ENCODE measurements around the gene PCNT. TPM values are rescaled to one million over a fixed set of nuclear protein-coding genes. Genes with fewer than 3 reads are reported as not detected.
"Not testable (repeated sequence)": the region's sequence is repeated elsewhere in the genome, so short reads cannot be mapped to it uniquely, and the experiment has no call there.

The PCNT gene
- total RNA-seq, 3 donors from 2014 or later, result 29.4 to 33.1 (median 31.0) TPM

- no peak for ATAC-seq
- Mint-ChIP-seq H3K36me3 (ENCODE audit: insufficient read depth) (peaks cover 15% of the 10 kb centered on the region), H3K4me1 (ENCODE audit: low read depth) (peaks cover 13% of the 10 kb centered on the region), H3K4me3 (no peak overlapping the region), H3K27me3 (ENCODE audit: low read depth) (no peaks in the 10 kb centered on the region), H3K9me3 (no peaks in the 10 kb centered on the region)
- DNase-seq, result no peak
Observed at GRCh38 chr21:46428987-46429710, 105.2 kb downstream of the PCNT start.

GRCh38 chr21:46429754-46430681 is 106.1 kb downstream of the PCNT start:
- Mint-ChIP-seq H3K4me1 (ENCODE audit: low read depth) (peaks cover 7% of the 10 kb centered on the region), H3K9me3 (no peaks in the 10 kb centered on the region), H3K36me3 (ENCODE audit: insufficient read depth) (peaks cover 18% of the 10 kb centered on the region), H3K4me3 (no peak overlapping the region), H3K27me3 (ENCODE audit: low read depth) (no peaks in the 10 kb centered on the region)
- DNase-seq, result no peak
- no peak for ATAC-seq

GRCh38 chr21:46431448-46431847 is 107.5 kb downstream of the PCNT start:
- ATAC-seq, result no peak
- Mint-ChIP-seq H3K9me3 (no peaks in the 10 kb centered on the region), H3K4me1 (ENCODE audit: low read depth) (no peaks in the 10 kb centered on the region), H3K4me3 (no peak overlapping the region), H3K36me3 (ENCODE audit: insufficient read depth) (peaks cover 18% of the 10 kb centered on the region), H3K27me3 (ENCODE audit: low read depth) (no peaks in the 10 kb centered on the region)
- no peak for DNase-seq

- Mint-ChIP-seq H3K4me1 (ENCODE audit: low read depth) (no peaks in the 10 kb centered on the region), H3K27me3 (ENCODE audit: low read depth) (no peaks in the 10 kb centered on the region), H3K9me3 (no peaks in the 10 kb centered on the region), H3K4me3 (no peak overlapping the region), H3K36me3 (ENCODE audit: insufficient read depth) (peaks cover 20% of the 10 kb centered on the region)
- no peak for DNase-seq
- peak in 1 of 2 donors; percentile 15 for ATAC-seq
Observed at GRCh38 chr21:46431884-46432488, 108.0 kb downstream of the PCNT start.

- H3K4me1 Mint-ChIP-seq (ENCODE audit: low read depth); ATAC-seq; H3K9me3 Mint-ChIP-seq; DNase-seq; H3K4me3 Mint-ChIP-seq; H3K27me3 Mint-ChIP-seq (ENCODE audit: low read depth): not testable (repeated sequence)
- H3K36me3 Mint-ChIP-seq (ENCODE audit: insufficient read depth), result peaks cover 27% of the 10 kb centered on the region
Observed at GRCh38 chr21:46433116-46433515, 109.2 kb downstream of the PCNT start.

GRCh38 chr21:46434322-46434958 is 110.5 kb downstream of the PCNT start:
- Mint-ChIP-seq H3K4me3 (no peak overlapping the region), H3K9me3 (no peaks in the 10 kb centered on the region)
- ATAC-seq, result no peak

GRCh38 chr21:46435786-46436227 is 111.9 kb downstream of the PCNT start:
- Mint-ChIP-seq H3K4me3 (no peak overlapping the region), H3K27me3 (ENCODE audit: low read depth) (no peaks in the 10 kb centered on the region), H3K9me3 (no peaks in the 10 kb centered on the region), H3K4me1 (ENCODE audit: low read depth) (no peaks in the 10 kb centered on the region), H3K36me3 (ENCODE audit: insufficient read depth) (peaks cover 31% of the 10 kb centered on the region)
- ATAC-seq, result no peak
- no peak for DNase-seq

More at GRCh38 chr21:46434322-46434958, 110.5 kb downstream of the PCNT start:
- peaks cover 28% of the 10 kb centered on the region for H3K36me3 Mint-ChIP-seq (ENCODE audit: insufficient read depth)
- DNase-seq, result no peak
- no peaks in the 10 kb centered on the region for H3K4me1 Mint-ChIP-seq (ENCODE audit: low read depth)
- no peaks in the 10 kb centered on the region for H3K27me3 Mint-ChIP-seq (ENCODE audit: low read depth)

- H3K27me3 Mint-ChIP-seq (ENCODE audit: low read depth), result no peaks in the 10 kb centered on the region
- ATAC-seq (no peak), DNase-seq (no peak)
- H3K36me3 Mint-ChIP-seq (ENCODE audit: insufficient read depth), result peaks cover 29% of the 10 kb centered on the region
- no peak overlapping the region for H3K4me3 Mint-ChIP-seq
- H3K4me1 Mint-ChIP-seq (ENCODE audit: low read depth), result no peaks in the 10 kb centered on the region
- H3K9me3 Mint-ChIP-seq, result no peaks in the 10 kb centered on the region
Observed at GRCh38 chr21:46436621-46437020, 112.7 kb downstream of the PCNT start.

- Mint-ChIP-seq H3K27me3 (ENCODE audit: low read depth) (no peaks in the 10 kb centered on the region), H3K9me3 (no peaks in the 10 kb centered on the region), H3K4me3 (no peak overlapping the region), H3K4me1 (ENCODE audit: low read depth) (no peaks in the 10 kb centered on the region), H3K36me3 (ENCODE audit: insufficient read depth) (peaks cover 26% of the 10 kb centered on the region)
- DNase-seq (no peak), ATAC-seq (no peak)
Observed at GRCh38 chr21:46437096-46437498, 113.1 kb downstream of the PCNT start.

GRCh38 chr21:46437511-46437910 is 113.6 kb downstream of the PCNT start:
- Mint-ChIP-seq H3K4me1 (ENCODE audit: low read depth) (no peaks in the 10 kb centered on the region), H3K27me3 (ENCODE audit: low read depth) (no peaks in the 10 kb centered on the region), H3K36me3 (ENCODE audit: insufficient read depth) (peaks cover 28% of the 10 kb centered on the region), H3K9me3 (no peaks in the 10 kb centered on the region), H3K4me3 (no peak overlapping the region)
- ATAC-seq, result peak; percentile 40 to 48
- no peak for DNase-seq

- DNase-seq, result no peak
- Mint-ChIP-seq H3K27me3 (ENCODE audit: low read depth) (no peaks in the 10 kb centered on the region), H3K9me3 (no peaks in the 10 kb centered on the region), H3K4me3 (no peak overlapping the region), H3K36me3 (ENCODE audit: insufficient read depth) (peaks cover 32% of the 10 kb centered on the region), H3K4me1 (ENCODE audit: low read depth) (no peaks in the 10 kb centered on the region)
- no peak for ATAC-seq
Observed at GRCh38 chr21:46438241-46438640, 114.3 kb downstream of the PCNT start.

- Mint-ChIP-seq H3K27me3 (ENCODE audit: low read depth) (no peaks in the 10 kb centered on the region), H3K4me1 (ENCODE audit: low read depth) (no peaks in the 10 kb centered on the region), H3K4me3 (no peak overlapping the region), H3K36me3 (ENCODE audit: insufficient read depth) (peaks cover 31% of the 10 kb centered on the region), H3K9me3 (no peaks in the 10 kb centered on the region)
- no peak for ATAC-seq
- no peak for DNase-seq
Observed at GRCh38 chr21:46439906-46440305, 116.0 kb downstream of the PCNT start.

GRCh38 chr21:46441331-46441730 is 117.4 kb downstream of the PCNT start:
- H3K36me3 Mint-ChIP-seq (ENCODE audit: insufficient read depth), result peaks cover 37% of the 10 kb centered on the region
- DNase-seq, result no peak
- ATAC-seq, result no peak
- no peaks in the 10 kb centered on the region for H3K27me3 Mint-ChIP-seq (ENCODE audit: low read depth)
- no peak overlapping the region for H3K4me3 Mint-ChIP-seq
- no peaks in the 10 kb centered on the region for H3K4me1 Mint-ChIP-seq (ENCODE audit: low read depth)
- H3K9me3 Mint-ChIP-seq, result no peaks in the 10 kb centered on the region

GRCh38 chr21:46441961-46442498 is 118.1 kb downstream of the PCNT start:
- DNase-seq (no peak), ATAC-seq (no peak)
- Mint-ChIP-seq H3K4me1 (ENCODE audit: low read depth) (no peaks in the 10 kb centered on the region), H3K9me3 (no peaks in the 10 kb centered on the region), H3K27me3 (ENCODE audit: low read depth) (no peaks in the 10 kb centered on the region), H3K4me3 (no peak overlapping the region), H3K36me3 (ENCODE audit: insufficient read depth) (peaks cover 35% of the 10 kb centered on the region)

Measured in activated T-cell treated with anti-CD3 and anti-CD28 coated beads, Interleukin-2, amount 50 U/mL, for 4 hours (primary cell).